Sciatic nerve (tissue), 2 donors: ENCODE results near the gene GALNT15. TPM values are rescaled to one million over a fixed set of nuclear protein-coding genes. Genes with fewer than 3 reads are reported as not detected.

Source experiments
- ATAC-seq: fragments of 200-7000 bp; cut with Tn5 transposase; one replicate; pipeline ENCODE4 v1.9.1; 2020; ENCODE audit warnings: mild to moderate bottlenecking, moderate library complexity
- DNase-seq: peaks from one replicate; pipeline ENCODE4 v3.0.0-alpha.2; 2020; ENCODE audit warnings: low spot score
- intact Hi-C: fragments of 100-400 bp; cut with DNase I; formaldehyde crosslinking; loops from one replicate; pipeline ENCODE4 v1.14.2; 2022
- total RNA-seq: library from RNA; stranded (reverse); fragmentation: NEBNext Ultra II Directional; extraction: Animal tissue kit (Norgen Biotek cat#: 25700); gene quantifications from one replicate; pipeline ENCODE4 v1.2.1, GENCODE V29; 2021
- donor health status: DM: no; HTN: no; CAD: no.
- donor health status: DM: no; HTN: no; CAD: no.

GALNT15 gene
- total RNA-seq, 1 donor from 2014 or later: 54.4 TPM

GRCh38 chr3:16211176-16211904 is 36.9 kb downstream of the GALNT15 start:
- ATAC-seq: no peak
- intact Hi-C loops: no loop called here
- DNase-seq: no peak

- DNase-seq: no peak
- intact Hi-C loops: no loop called here
- no peak for ATAC-seq
Observed at GRCh38 chr3:16214366-16214765, 39.9 kb downstream of the GALNT15 start.

- ATAC-seq: no peak
Observed at GRCh38 chr3:16216373-16216935, 42.0 kb downstream of the GALNT15 start.

GRCh38 chr3:16219777-16220176 is 45.3 kb downstream of the GALNT15 start:
- DNase-seq: no peak
- intact Hi-C loops: no loop called here
- ATAC-seq: peak; percentile 9

More at GRCh38 chr3:16216373-16216935, 42.0 kb downstream of the GALNT15 start:
- DNase-seq: no peak
- intact Hi-C loops: no loop called here

- intact Hi-C loops: no loop called here
- no peak for DNase-seq
- ATAC-seq: no peak
Observed at GRCh38 chr3:16221990-16222389, 47.5 kb downstream of the GALNT15 start.

GRCh38 chr3:16222547-16222946 is 48.1 kb downstream of the GALNT15 start:
- DNase-seq (no peak), ATAC-seq (no peak)

GRCh38 chr3:16224325-16224724 is 49.8 kb downstream of the GALNT15 start:
- ATAC-seq (no peak), DNase-seq (no peak)
- intact Hi-C loops: no loop called here

More at GRCh38 chr3:16222547-16222946, 48.1 kb downstream of the GALNT15 start:
- intact Hi-C loops: no loop called here

- no peak for DNase-seq
- intact Hi-C loops: no loop called here
- ATAC-seq: no peak
Observed at GRCh38 chr3:16227566-16227965, 53.1 kb downstream of the GALNT15 start.

- DNase-seq (no peak), ATAC-seq (no peak)
- intact Hi-C loops: no loop called here
Observed at GRCh38 chr3:16229681-16230080, 55.2 kb downstream of the GALNT15 start.

- intact Hi-C loops: no loop called here
- no peak for ATAC-seq
- DNase-seq: no peak
Observed at GRCh38 chr3:16231983-16232382, 57.5 kb downstream of the GALNT15 start.

GRCh38 chr3:16233806-16234205 is 59.3 kb downstream of the GALNT15 start:
- intact Hi-C loops: no loop called here
- ATAC-seq (no peak), DNase-seq (no peak)

GRCh38 chr3:16234281-16234680 is 59.8 kb downstream of the GALNT15 start:
- no peak for DNase-seq
- intact Hi-C loops: no loop called here
- ATAC-seq: no peak

GRCh38 chr3:16236030-16236639 is 61.7 kb downstream of the GALNT15 start:
- no peak for ATAC-seq
- DNase-seq: no peak
- intact Hi-C loops: no loop called here

- peak; percentile 90 for ATAC-seq
- intact Hi-C loops: no loop called here
- DNase-seq: no peak
Observed at GRCh38 chr3:16236856-16237393, 62.4 kb downstream of the GALNT15 start.

- DNase-seq (no peak), ATAC-seq (no peak)
- intact Hi-C loops: no loop called here
Observed at GRCh38 chr3:16239086-16239770, 64.7 kb downstream of the GALNT15 start.

- DNase-seq: no peak
- ATAC-seq: no peak
- intact Hi-C loops: loop anchor here (10.0 kb wide), 1 partner anchor 615 kb away; no protein-coding TSS in a partner anchor
Observed at GRCh38 chr3:16239780-16240179, 65.3 kb downstream of the GALNT15 start.

GRCh38 chr3:16240229-16241023 is 65.9 kb downstream of the GALNT15 start:
- no peak for DNase-seq
- ATAC-seq: peak; percentile 69
- intact Hi-C loops: loop anchor here (10.0 kb wide), 1 partner anchor 616 kb away; no protein-coding TSS in a partner anchor

GRCh38 chr3:16241225-16241624 is 66.7 kb downstream of the GALNT15 start:
- DNase-seq (no peak), ATAC-seq (no peak)
- intact Hi-C loops: loop anchor here (10.0 kb wide), 1 partner anchor 616 kb away; no protein-coding TSS in a partner anchor
